Activated CD8-positive, alpha-beta memory T cell treated with anti-CD3 and anti-CD28 coated beads for 48 hours (primary cell): ENCODE data around the gene LPP.

Experiments
- DNase-seq, 3 experiments: peaks; one replicate each; pipeline ENCODE4 v3.0.0-alpha.2; 2020; ENCODE audit warnings: low read depth in 2 of 3, low spot score in 2 of 3

Gene LPP

DNA sequence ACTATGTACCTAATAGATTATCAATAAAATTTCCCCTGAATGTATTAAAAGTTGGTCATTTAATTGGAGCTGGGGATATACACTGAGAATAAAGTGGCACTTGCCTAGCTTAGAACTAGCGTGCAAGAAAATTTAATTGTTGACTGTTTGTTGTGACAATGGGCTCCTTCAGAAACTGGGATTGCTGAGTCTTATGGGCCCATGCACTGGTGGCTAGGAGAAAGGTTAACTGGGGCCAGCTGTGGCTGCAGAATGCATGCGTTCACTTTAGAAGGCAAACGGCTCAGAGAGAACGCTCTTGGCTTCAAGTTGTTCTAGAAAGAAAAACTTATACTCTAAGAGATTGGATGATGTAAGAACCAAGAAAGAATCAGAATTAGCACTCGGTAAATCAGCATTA is 18.7 kb upstream of the LPP start:
- DNase-seq = no peak

DNA sequence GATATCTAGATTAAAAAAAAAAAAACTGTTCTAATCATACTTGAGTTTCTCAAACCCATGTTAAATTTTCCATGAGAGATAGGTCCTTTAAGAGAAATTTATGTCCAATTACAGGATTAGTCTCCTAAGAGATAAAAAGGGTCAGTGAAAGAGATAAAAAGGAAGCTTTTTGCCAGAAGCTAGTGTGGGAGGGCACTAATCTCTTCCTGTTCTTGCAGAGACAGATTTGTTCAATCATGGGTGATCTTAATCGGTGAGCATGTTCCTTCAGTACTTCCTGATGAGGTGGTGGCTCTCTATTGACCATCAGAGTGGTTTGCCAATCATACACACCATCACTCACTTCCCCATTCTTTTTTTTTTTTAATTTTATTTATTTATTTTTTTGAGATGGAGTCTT is 16.9 kb upstream of the LPP start:
- no peak for DNase-seq

DNA sequence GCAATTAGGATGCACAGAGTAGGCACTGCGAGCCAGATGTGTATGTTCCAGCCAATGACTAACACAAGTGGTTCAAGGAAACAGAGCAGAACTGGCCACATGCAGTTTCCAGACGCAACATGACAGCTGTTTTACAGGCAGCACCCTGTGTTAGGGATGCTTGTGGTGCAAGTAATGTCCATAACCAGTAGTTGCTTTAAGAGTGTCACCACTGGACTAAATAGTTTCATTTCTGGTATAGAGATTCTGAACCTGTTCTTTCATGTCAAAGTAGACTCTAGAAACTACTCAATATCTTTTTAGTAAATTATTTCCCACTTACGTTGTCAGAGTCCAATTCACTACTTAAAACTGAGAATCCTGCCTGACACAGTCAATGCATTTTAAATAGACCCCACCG is 14.5 kb upstream of the LPP start:
- DNase-seq = no peak

DNA sequence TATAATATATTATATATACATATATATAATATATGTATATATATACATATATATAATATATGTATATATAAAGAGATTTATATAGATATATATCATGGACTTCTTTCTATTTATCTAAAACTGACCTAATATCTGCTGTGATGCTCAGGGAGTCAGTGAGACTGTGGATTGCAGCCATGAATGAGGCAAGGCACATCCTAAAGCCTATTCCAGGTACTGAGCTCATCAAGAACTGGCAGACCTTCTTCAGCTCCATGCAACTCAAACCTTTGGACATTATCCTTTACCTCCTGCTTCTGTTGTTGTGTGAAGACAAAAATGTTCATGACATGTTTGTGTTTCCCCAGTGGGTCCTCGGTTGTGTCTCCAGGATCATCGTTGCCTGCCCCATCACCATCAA is 7.7 kb upstream of the LPP start:
- no peak for DNase-seq

DNA sequence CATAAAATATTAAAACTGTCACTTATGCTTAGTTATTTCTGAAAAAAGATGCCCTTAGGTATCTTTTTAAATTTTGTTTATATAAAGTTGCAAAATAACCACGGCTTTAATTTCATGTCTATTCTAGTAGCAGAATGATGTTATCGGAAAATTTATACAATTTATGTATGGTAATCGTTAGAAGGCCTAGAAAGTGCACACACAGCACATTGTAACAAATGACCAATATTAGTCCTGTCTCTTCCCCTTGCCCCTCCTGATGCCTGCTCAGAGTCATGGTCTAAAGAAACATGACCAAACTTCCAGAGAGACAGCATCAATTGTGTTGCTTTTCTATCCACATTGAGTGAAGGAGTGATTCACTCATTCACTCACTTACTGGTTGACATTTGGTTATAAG is 6.2 kb upstream of the LPP start:
- no peak for DNase-seq

DNA sequence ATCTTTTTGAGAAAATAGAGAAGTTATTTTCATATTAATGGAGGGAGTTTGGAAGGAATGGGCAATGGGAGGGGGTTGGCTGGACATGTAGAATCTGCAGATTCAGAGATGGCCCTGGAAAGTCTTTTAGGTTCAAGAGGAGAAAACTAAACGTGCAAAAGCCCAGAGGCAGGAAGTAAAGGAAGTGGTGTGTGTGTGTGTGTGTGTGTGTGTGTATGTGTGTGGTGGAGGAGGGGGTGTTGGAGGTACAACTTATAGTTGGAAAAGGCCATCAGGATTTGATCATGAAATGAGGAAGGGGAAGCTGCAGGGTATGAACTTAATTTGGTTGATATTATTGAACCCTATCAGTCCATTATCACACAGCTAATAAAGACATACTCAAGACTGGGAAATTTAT is 5.6 kb upstream of the LPP start:
- no peak for DNase-seq

DNA sequence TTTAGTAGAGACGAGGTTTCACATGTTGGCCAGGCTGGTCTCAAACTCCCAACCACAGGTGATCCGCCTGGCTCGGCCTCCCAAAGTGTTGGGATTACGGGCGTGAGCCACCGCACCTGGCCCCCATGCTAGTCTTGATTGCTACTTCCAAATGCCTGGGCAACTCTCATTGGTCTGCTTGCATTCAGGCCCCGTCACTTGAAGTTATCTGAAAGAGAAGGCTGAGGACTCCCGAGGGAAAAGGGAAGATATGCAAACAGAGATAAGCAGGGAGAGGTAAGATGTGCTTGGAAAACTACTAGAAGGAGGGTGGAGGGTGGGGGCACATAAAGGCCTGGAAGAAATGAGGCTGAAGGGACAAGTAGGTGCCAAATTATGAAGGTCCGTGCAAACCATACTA is 4.4 kb upstream of the LPP start:
- no peak for DNase-seq

DNA sequence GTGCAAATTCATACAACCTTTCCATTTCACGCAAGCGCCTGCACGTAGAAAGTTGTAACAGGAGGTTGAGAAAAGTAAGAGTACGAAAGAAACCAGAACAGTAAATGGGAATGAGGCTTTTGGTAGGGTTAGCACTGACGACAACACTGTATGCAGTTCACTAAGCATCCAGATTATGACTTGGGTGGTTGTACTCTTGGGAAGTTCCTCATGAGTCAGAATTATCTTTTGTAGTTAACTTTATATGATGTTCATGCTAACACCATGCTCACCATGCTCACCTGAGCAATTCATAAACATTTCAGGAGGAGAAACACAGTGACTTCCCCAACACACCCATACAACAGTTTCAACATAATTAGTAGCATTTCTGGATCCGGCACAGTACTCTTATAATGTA is 3.0 kb upstream of the LPP start:
- DNase-seq = no peak

DNA sequence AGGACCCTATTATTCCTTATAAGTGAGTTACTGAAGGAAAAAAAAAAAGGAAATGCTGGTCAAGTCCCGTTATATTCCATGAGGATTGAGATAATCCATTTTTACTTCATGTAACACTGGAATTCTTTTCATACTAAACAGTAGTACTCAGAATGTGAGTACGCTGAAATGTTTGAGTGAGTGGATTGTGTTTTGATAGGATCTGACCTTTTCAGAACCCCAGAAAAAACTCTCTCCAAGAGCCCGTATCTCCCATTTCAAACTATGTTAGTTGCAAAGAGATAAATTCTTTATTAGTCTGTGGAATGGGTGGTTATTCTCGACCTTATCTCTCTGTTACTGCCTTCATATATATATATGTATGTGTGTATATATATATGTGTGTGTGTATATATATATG is 2.5 kb upstream of the LPP start:
- no peak for DNase-seq

DNA sequence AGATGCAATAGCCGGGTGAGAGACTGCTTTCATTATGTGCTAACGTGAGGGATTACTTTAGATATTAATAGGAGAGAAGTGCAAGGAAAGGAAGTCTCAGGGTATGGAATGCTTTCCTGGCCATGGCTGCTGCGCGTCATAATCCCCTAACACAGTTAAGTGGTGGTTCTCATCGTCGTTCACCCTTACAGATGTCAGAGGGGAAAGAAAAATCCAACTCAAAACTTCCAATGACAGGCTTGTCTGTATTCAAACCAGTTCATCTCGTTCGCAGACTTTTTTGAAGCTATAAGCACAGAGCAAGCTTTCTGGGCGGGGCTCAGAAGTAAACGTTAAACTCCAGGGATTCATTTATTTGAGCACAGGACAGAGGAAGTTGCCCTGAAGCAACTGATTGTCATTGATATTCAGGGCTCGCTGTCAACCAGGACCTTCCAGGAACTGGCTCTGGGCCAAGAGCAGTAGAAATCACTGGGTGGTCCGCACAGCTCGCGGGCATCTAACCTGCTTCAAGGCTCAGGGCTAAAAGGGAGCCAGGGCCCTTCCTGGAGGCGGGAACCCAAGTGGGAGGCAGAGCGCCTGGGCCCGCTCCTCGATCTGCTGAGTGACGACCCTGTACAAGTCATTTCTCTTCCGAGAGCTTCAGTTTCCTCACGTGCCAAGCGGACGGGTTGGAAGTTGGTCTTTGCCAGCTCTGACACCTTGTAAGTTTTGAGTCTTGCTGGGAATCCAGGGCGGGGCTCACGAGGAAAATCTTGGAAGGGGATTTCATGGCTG is 1.1 kb upstream of the LPP start:
- DNase-seq = no peak

DNA sequence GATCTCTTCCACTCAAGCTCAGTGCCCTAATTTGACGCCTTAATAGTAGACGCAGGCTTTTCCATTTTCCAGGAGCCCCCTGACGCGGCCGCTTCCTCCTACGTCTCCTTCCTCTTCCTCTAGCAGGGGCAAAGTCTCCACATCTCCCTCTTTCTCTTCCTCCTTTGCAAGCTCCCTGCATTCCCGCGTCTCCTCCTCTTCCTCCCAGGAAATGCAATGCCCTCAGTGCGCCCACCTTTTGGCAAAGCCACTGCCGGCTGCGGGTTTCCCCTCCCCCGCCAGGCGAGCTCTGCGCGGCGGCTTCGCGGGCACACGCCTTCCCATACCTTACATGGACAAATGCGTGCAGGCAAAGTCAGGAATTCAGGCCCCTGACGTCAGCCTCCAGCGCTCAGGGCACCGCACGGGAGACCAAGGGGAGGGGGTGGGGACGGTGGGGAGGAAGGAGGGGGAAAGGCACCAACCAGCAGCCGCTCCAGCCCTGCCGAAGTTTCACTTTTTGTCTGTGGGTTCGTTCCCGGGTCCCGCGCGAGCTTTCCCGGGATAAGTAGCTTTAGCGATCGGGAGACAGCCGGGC is 432 bp upstream of the LPP start:
- DNase-seq = no peak

DNA sequence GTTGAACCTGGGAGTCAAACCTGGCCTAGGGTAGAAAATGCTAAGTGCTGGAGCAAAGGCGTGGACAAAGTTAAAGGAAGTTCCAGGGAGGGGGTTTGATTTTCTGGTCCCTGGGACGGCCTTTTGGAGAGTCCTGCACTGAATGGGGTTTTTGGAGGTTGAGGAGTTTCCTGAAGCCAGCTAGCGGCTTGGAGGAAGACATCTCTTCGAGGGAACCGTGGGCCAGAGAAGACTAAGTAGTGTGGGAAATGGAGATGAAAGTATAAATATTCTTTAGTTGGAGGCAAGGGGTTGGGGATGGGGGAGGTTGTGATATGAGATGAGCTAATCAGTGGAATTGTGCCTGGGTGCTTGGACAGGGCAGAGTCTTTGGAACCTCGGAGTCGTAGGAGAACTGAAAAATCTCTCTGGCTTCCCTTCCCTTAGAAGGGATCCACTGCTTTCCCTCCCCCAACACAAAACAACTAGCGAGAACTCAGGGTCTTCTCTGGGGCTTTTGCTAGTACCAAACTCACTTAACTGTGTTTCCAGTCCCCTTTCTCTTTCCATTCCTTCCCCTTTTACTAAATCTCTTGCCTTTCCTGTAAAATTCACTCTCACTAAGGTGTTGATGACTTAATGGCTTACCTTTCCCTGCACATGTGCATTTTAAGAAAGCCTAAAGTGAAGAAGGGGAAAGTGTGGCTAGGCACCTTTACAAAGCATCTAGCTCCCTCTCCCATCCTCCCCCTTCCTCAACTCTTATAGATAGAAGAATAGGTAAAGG is 1.0 kb downstream of the LPP start:
- DNase-seq = no peak

DNA sequence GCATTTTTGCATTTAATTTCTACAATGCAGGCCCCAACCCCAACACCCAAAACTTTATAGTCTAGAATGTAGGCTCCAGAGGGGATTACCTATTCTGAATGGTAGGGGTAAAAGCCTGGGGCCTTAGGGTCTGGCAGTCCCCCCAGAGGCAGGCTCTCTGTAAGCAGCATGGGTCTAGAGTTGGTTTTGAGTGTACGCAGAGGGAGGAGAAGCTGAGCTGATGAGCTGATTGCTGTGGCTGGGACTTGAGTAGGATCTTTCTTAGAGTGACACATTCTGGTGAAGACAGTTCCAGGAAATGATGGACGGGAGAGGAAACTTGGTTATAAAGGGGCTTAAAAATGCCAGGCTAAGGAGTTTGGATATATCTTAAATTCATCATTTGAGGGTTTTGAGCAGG is 2.1 kb downstream of the LPP start:
- DNase-seq = no peak

DNA sequence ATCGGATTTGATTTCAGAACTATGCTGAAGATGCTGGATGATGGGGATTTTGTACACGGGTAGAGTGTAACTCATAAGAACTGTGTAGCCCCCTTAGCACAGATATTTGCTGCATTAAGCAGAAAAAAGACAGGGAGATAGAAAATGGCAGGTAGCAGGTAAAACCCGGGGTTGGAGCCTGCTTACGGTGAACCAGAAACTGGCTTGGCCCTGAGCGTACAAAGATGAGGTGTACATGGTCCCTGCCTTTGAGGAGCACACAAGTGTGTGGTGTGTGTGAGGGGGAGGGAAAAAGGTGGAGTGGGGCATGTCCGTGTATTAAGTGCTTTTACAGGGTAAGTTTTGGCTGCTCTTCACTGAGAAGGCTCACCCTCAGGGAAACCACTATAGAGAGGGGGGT is 3.5 kb downstream of the LPP start:
- no peak for DNase-seq

DNA sequence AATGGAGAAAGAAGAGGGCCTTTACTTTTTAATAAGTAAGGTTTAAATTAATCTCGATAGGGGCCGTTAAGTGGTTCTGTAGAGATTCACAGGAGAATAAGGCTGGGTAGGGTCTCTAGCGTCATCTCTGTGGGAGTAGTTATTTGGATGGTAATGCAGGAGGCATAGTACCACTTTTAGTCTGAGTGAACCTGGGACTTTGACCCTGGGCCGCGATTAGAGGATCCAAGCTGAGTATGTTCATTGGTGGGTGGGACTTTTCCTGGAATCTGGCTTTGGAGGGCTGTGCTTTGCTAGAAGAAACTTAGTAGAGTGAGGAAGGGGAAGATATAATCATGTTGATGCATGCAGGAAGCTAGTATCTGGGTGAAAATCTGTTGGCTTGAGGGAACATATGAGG is 4.0 kb downstream of the LPP start:
- no peak for DNase-seq

DNA sequence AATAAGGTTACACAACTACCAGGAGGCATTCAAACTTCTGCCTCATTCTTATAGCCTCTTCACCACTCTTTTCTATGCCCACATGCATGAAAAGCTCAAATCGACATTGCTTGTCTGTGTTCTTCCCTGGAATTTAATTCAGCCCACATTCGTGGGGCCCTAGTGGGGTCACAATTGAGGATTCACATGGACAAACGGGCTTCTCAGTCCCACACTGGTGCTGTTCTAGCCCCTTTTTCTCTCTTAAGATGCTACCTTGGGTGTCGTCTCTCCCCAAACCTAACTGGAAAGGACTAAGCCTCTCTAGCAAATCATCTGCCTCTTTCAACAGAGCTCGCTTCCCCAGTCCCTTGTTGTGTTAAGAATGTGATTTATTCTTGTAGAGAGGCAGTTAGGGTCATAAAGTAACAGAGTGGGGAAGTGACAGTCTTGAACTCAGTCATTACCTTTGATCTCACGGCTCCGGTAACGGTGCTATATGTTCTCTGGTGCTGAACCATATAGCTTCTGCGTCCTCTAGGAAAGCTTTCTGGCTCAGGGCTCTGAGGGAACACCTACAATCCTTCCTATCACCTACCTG is 4.9 kb downstream of the LPP start:
- DNase-seq = no peak

DNA sequence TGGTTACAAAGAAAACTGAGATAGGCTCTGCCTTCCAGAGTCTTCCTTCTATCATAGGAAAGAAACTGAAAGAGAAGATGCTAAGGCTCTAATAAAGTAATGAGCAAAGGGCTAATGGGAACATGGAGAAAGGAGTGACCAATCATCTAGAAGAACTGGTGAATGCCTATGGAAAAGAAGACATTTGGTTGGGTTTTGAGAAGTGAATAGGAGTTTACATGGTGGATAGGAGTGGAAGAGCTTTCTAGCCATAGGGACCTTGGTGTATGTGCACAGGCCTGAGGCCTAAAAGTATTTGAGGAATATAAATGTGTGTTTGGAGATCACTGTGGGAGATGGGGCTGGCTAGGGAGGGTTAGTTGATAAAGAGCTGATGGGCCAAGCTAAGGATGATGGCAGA is 6.8 kb downstream of the LPP start:
- DNase-seq = no peak

DNA sequence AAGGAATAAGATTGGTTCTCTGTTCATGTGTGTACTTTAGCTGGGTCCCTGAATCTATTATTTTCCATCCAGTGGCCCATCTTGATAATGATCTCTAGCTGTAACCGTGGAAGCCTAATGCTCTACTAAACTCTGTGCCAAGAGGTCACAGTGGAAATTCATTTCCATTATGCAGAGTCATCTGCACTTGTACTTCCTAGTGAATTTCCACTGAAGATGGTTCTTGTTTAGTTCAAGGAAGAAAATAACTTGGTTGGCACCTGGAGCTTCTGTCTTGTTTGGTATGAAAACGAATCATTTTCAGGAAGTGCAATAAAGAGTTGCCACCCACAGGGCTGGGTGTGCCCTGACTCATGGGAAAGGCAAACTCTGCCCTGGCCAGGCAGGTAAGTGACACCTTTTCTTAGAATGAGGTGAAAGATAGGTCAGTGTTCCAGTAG is 10.3 kb downstream of the LPP start:
- no peak for DNase-seq

DNA sequence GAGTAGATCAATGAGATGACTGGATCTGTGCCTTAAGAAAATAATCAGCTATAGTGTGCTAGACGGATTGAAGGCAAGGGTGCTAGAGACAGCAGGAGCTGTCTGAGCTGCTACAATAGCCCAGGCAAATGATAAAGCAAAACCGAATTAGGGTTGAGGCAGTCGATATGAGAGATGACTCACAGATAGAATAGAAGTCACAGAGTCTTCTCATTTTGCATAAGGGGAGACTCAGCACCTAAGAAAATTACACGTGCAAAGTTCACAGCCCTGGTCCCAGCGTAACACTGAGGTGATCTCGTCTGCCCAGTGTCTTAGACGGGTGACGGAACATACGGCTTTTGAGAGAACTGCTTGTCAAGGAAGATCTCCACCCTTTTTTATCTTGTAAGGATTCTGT is 11.6 kb downstream of the LPP start:
- DNase-seq = no peak

DNA sequence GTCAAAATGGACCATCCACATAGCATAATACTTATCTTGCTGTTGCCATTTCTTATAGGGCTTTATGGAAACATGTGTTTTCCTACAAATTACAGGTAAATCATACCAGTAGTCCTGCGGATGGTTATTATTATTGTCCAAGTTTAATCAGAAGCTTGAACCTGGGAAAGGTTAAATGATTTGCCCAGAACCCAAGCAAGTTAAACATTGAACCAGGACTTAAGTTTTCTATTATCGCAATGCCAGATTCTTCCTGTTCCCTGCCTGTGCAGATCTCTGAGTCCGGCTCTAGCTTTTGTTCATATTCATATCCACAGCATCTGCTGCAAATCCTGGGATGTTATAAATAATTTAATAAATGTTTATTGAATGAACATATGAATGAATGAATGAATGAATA is 12.5 kb downstream of the LPP start:
- no peak for DNase-seq

DNA sequence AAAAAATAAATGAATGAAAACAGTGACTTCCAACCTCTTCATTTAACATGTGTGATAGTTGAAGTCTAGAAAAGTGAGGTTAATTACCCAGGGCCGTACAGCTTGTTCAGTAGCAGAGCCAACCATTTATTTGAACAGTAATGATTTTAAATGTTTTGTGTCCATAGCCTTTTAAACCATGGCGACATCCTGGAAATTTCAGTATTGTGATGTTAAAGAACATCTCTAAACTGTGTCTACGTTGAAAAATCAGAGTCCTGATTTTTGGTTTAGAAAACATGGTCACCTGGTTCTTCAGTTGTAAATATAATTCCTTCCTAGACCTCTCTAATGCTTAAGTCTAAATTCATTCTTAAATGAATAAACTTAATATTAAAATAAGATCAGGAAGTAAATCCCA is 14.2 kb downstream of the LPP start:
- DNase-seq = no peak

DNA sequence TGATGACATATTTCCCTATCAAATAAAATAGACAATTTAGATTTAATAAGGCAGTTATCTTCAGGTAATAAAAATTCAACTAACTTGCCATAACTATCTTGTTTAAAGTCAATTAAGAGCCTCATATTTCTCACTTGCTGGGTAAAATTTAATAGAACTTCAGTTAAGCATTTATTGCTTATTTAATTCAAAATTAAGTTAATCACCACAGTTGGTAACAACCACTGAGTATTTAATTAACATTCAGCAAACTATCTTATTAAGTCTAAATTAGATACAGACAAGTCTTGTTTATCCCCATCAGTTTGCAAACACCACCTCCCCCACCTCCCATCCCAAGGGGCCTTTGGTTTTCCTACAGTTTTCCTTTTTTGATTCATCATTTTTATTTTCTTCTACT is 14.7 kb downstream of the LPP start:
- DNase-seq = no peak
